GM19328 (cell line): ENCODE measurements around the gene FGF5.

Experiments used
- ATAC-seq: cut with Tn5 transposase; IDR thresholded peaks from one replicate; pipeline ENCODE4 v1.9.1; 2021; ENCODE audit warnings: mild to moderate bottlenecking, moderate library complexity; ENCODE audit not compliant: unreplicated experiment

Gene FGF5

DNA sequence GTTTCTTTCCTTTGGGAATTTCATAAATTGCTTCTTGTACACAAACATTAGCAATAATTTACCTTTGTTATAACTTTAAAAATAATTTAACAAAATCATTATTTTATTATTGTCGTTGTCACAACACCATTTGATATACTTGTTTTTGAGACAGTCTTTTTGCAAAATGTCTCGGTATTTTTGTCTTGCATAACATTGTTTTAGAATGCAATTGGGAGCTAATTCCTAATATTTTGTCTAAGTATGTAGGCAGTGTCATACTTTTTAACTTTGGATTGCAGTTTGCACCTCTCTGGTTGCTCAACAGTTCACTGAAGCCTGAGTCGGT is 68.7 kb downstream of the FGF5 start:
- ATAC-seq: no peak

DNA sequence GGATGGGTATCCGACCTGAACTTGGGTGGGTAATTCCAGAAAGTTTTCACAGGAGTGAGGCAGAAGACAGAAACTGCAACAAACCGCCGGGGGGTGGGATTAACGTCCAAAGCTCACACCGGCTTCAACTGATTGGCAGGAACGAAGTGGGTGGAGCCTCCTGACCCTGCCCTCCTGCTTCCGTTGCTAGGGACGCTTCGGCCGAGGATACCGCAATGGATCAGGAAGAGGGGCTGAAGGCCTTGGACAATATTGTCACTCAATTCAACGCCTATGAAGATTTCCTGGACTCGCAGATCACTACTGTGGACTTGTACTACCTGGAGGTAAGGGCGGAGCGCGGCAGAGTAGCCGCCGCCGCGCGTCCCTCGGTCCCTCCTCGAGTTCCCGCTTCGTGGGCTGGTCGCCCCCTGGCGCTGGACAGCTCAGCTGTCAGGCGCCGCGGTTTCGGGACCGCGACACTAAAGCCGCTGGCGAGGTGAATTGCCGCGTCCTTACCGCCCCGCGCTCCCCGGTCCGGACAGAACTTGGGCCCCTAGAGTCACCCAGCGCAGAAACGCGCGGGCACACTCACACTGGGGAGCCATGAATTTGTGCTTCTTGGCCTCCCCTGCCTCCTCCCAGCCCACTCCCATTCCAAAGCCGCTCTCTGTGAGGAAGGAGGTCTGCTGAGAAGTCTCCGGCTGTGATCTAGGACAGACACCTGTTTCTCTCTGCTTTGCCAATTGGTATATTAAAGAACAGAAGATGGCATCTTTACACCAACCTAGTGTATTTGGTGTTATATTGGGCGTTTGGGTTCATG is 69.3 kb downstream of the FGF5 start, which contains the start of gene CFAP299:
CFAP299 (plus strand) TSS at position 177 of the 805 bp plus-strand sequence.
- ATAC-seq: peak; percentile 99

GRCh38 chr4:80336582-80336981 is 70.1 kb downstream of the FGF5 start:
- no peak for ATAC-seq

- no peak for ATAC-seq
These were observed 73.6 kb downstream of the FGF5 start for GRCh38 chr4:80340036-80340435.
